ENCODE results near the gene KCNJ14. TPM values are rescaled to one million over a fixed set of nuclear protein-coding genes. Genes with fewer than 3 reads are reported as not detected.

Gene KCNJ14
- total and polyA plus RNA-seq, 2 donors (not counting 3 experiments of a cell fraction or from before 2014, with no cell fraction given), result 0.26 to 1.4 TPM

- ChIA-PET CTCF (no interaction called here), POLR2A (no interaction called here)
- TF ChIP-seq FOS (IDR thresholded peaks at IDR 0.05; ENCODE audit: borderline replicate concordance, insufficient read depth, low read length) (no peak), POLR2AphosphoS5 (IDR thresholded peaks at IDR 0.05; ENCODE audit: insufficient read depth, low read depth, low read length) (no peak), POLR2A (IDR thresholded peaks at IDR 0.05; ENCODE audit: low read depth, low read length) (no peak), CTCF (IDR thresholded peaks at IDR 0.05; ENCODE audit: extremely low read depth in 1 of 2, insufficient read depth in 1 of 2, low read depth in 1 of 2, low read length in 2 of 2) (no peak), MAX (IDR thresholded peaks at IDR 0.05; ENCODE audit: insufficient read depth, insufficient read length) (no peak), GATA2 (IDR thresholded peaks at IDR 0.05; ENCODE audit: insufficient read depth, insufficient read length, low read depth, low read length) (no peak), EZH2 (IDR thresholded peaks at IDR 0.05; ENCODE audit: borderline replicate concordance, low read depth, low read length, severe bottlenecking) (no peak), MYC (IDR thresholded peaks at IDR 0.05; ENCODE audit: low read depth, low read length) (no peak), JUN (IDR thresholded peaks at IDR 0.05; ENCODE audit: borderline replicate concordance, insufficient read depth, insufficient read length, low read depth) (no peak)
- no TSS peak for BruUV-seq (replicated peaks)
- DNase-seq (ENCODE audit: low read depth, low spot score) (no peak), FAIRE-seq (no peak)
- H3K27me3 ChIP-seq (ENCODE audit: control insufficient read depth in 2 of 2, insufficient read depth in 2 of 2, low read length in 2 of 2), result no peaks in the 10 kb centered on the region
- no peak overlapping the region for H3K4me3 ChIP-seq (replicated peaks in 1 of 3; ENCODE audit: insufficient read depth in 1 of 3, low read depth in 1 of 3, low read length in 3 of 3)
- H3K4me2 ChIP-seq (ENCODE audit: insufficient read depth, low read length), result no peak overlapping the region
- no peaks in the 10 kb centered on the region for H3K9me1 ChIP-seq (replicated peaks; ENCODE audit: control insufficient read depth, extremely low read depth, insufficient read depth, low read length)
- H2AFZ ChIP-seq (ENCODE audit: low read depth, low read length), result no peak overlapping the region
- intact Hi-C loops (cut with micrococcal nuclease), result loop anchor here (5.0 kb wide), 1 partner anchor 86 kb away; no protein-coding TSS in a partner anchor
- no peak overlapping the region for H3K27ac ChIP-seq (ENCODE audit: insufficient read depth, low read depth, low read length)
- peaks cover 0 to 8% of the 10 kb centered on the region in 2 experiments for H3K36me3 ChIP-seq (ENCODE audit: control insufficient read depth in 2 of 2, extremely low read depth in 1 of 2, insufficient read depth in 2 of 2, low read length in 2 of 2)
- peaks cover 30% of the 10 kb centered on the region for H3K4me1 ChIP-seq (ENCODE audit: control insufficient read depth, extremely low read depth, insufficient read depth, low read length)
- no peak overlapping the region for H3K9ac ChIP-seq (replicated peaks; ENCODE audit: extremely low read depth, insufficient read depth, low read length)
- dilution Hi-C loops (cut with MboI; ENCODE audit: extremely low pct_ligation_motif_present, low sequenced_read_pairs), result no loop called here
- H3K79me2 ChIP-seq (ENCODE audit: control insufficient read depth, insufficient read depth, low read length), result no peaks in the 10 kb centered on the region
- no peaks in the 10 kb centered on the region for H4K20me1 ChIP-seq (replicated peaks; ENCODE audit: control insufficient read depth, extremely low read depth, insufficient read depth, low read length)
- H3K9me3 ChIP-seq (replicated peaks; ENCODE audit: control insufficient read depth, insufficient read depth, low read length), result no peaks in the 10 kb centered on the region
Measured at GRCh38 chr19:48483301-48483700, 27.9 kb downstream of the KCNJ14 start.
